ENCODE measurements around the gene LCNL1.
A peak's percentile ranks its signal among the peaks of the same experiment; 100 is the strongest.
"Not testable (repeated sequence)": the region's sequence is repeated elsewhere in the genome, so short reads cannot be mapped to it uniquely, and the experiment has no call there.

The LCNL1 gene

GRCh38 chr9:137028263-137029057 is 45.7 kb downstream of the LCNL1 start:
- peak overlapping the region; percentile 64 to 82 for H3K27ac ChIP-seq
- peak overlapping the region; percentile 85 for H3K4me3 ChIP-seq
- no peak for TF ChIP-seq CTCF (IDR thresholded peaks at IDR 0.05)
- no peak for DNase-seq (ENCODE audit: low spot score)

GRCh38 chr9:137029058-137029936 is 46.5 kb downstream of the LCNL1 start:
- no peak for DNase-seq (ENCODE audit: low spot score)
- H3K27ac ChIP-seq: peak overlapping the region in 1 of 2 donors; percentile 0
- peak; percentile 82 for TF ChIP-seq CTCF (IDR thresholded peaks at IDR 0.05)
- H3K4me3 ChIP-seq: peak overlapping the region; percentile 85

DNA sequence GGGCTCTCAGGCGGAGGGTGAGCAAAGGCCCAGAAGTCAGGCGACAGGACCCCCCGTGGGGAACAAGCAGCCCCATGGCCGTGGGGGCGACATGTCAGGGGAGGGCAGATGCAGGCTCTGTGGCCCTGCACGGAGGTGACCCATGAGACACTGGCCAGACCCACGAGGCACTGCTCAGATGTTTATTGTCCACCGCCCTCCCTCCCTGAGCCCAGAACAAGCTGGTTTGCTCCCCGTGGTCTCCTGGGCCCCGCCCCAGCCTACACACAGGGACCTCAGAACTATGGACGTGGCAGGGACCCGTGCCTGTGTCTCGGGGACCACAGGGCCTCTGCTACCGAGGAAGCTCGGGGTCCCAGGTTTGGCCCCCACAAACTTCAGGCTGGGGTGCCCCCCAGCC is 47.2 kb downstream of the LCNL1 start:
- Histone ChIP-seq H3K27ac (no peak overlapping the region), H3K4me3 (no peak overlapping the region)
- no peak for DNase-seq (ENCODE audit: low spot score)
- no peak for TF ChIP-seq CTCF (IDR thresholded peaks at IDR 0.05)

- no peak for TF ChIP-seq CTCF (IDR thresholded peaks at IDR 0.05)
- H3K27ac ChIP-seq: peak overlapping the region in 1 of 2 donors; percentile 74
- no peak overlapping the region for H3K4me3 ChIP-seq
- DNase-seq (ENCODE audit: low spot score): no peak
Measured at GRCh38 chr9:137030538-137031527, 48.0 kb downstream of the LCNL1 start.

- peak within 1 kb of the TSS; percentile 45 for H3K4me3 ChIP-seq
- peak within 1 kb of the TSS in 1 of 2 donors; percentile 74 for H3K27ac ChIP-seq
- no peak for DNase-seq (ENCODE audit: low spot score)
- no peak for TF ChIP-seq CTCF (IDR thresholded peaks at IDR 0.05)
Measured at GRCh38 chr9:137031904-137032640, 49.3 kb downstream of the LCNL1 start, which contains the start of gene FUT7. FUT7 (minus strand) TSS chr9:137032088; CDS start chr9:137031991, 97 bp downstream.

- peak overlapping the region in 1 of 2 donors; percentile 74 for H3K27ac ChIP-seq
- peak overlapping the region; percentile 45 for H3K4me3 ChIP-seq
- TF ChIP-seq CTCF (IDR thresholded peaks at IDR 0.05): no peak
- DNase-seq (ENCODE audit: low spot score): no peak
Measured at GRCh38 chr9:137032858-137033257, 50.1 kb downstream of the LCNL1 start.

- peak overlapping the region; percentile 53 for H3K4me3 ChIP-seq
- DNase-seq (ENCODE audit: low spot score): not testable (repeated sequence)
- peak overlapping the region in 1 of 2 donors; percentile 30 for H3K27ac ChIP-seq
Measured at GRCh38 chr9:137033481-137033880, 50.7 kb downstream of the LCNL1 start.

All from coronary artery (tissue), 2 donors.